ENCODE data around the gene NACA2. TPM values are rescaled to one million over a fixed set of nuclear protein-coding genes. Genes with fewer than 3 reads are reported as not detected.

NACA2 gene
- total RNA-seq, 1 experiment from 2014 or later, result not detected

GRCh38 chr17:61594294-61594825, 3.3 kb upstream of the NACA2 start:
- H3K9me2 ChIP-seq (ENCODE audit: insufficient read depth), result no peaks in the 10 kb centered on the region
- ChIA-PET CTCF (interaction anchor here (1.4 to 3.1 kb wide), 2 partner anchors 10 to 11 kb away, joined by 3 to 9 read pairs; no protein-coding TSS in a partner anchor), RAD21 (ENCODE audit: low non-redundant PET in 1 of 2, low total read pairs in 2 of 2, uncharacterized antibody in 2 of 2, unreplicated experiment in 2 of 2) (no interaction called here), POLR2A (no interaction called here)
- H3K4me3 ChIP-seq (replicated peaks in 1 of 2; ENCODE audit: low read depth in 1 of 2, low read length in 2 of 2), result no peak overlapping the region
- TF ChIP-seq SIN3A (IDR thresholded peaks at IDR 0.05; ENCODE audit: low read depth), result no peak
- no peak for TF ChIP-seq ELF1 (IDR thresholded peaks at IDR 0.05; ENCODE audit: borderline replicate concordance, low read depth)
- no peak for TF ChIP-seq MAX (IDR thresholded peaks at IDR 0.05)
- intact Hi-C loops (cut with micrococcal nuclease), result no loop called here
- no peaks in the 10 kb centered on the region for H4K20me1 ChIP-seq (ENCODE audit: insufficient read depth)
- DNase-seq (ENCODE audit: low read depth, low spot score), result no peak
- no peaks in the 10 kb centered on the region for H3K4me1 ChIP-seq (ENCODE audit: control insufficient read depth in 1 of 2, insufficient read depth in 2 of 2, low read length in 2 of 2)
- H3K27me3 ChIP-seq (ENCODE audit: insufficient read depth, low read length), result no peaks in the 10 kb centered on the region
- no peak; the same call in 1 of the 2 replicates for ATAC-seq
- no peaks in the 10 kb centered on the region for H3K79me2 ChIP-seq (ENCODE audit: insufficient read depth, low read length)
- no peak overlapping the region for H3K27ac ChIP-seq (ENCODE audit: low read depth, low read length)
- no peak overlapping the region for H3K4me2 ChIP-seq (ENCODE audit: low read length)
- no TSS peak for BruUV-seq (replicated peaks)
- H2AFZ ChIP-seq (ENCODE audit: low read depth, low read length, poor library complexity, severe bottlenecking), result no peak overlapping the region
- H3K9me3 ChIP-seq (ENCODE audit: control insufficient read depth in 1 of 2, insufficient read depth in 1 of 2, low read depth in 1 of 2, low read length in 2 of 2), result no peaks in the 10 kb centered on the region
- no peaks in the 10 kb centered on the region for H3K36me3 ChIP-seq (ENCODE audit: control insufficient read depth in 1 of 2, insufficient read depth in 2 of 2, low read length in 2 of 2)
- H3K9ac ChIP-seq (ENCODE audit: low read length), result no peak overlapping the region

GRCh38 chr17:61593426-61593825, 2.4 kb upstream of the NACA2 start:
- no TSS peak for BruUV-seq (replicated peaks)
- Histone ChIP-seq H2AFZ (ENCODE audit: low read depth, low read length, poor library complexity, severe bottlenecking) (no peak overlapping the region), H3K36me3 (ENCODE audit: control insufficient read depth in 1 of 2, insufficient read depth in 2 of 2, low read length in 2 of 2) (no peaks in the 10 kb centered on the region), H4K20me1 (ENCODE audit: insufficient read depth) (no peaks in the 10 kb centered on the region), H3K4me2 (ENCODE audit: low read length) (no peak overlapping the region), H3K9ac (ENCODE audit: low read length) (no peak overlapping the region), H3K4me3 (replicated peaks in 1 of 2; ENCODE audit: low read depth in 1 of 2, low read length in 2 of 2) (no peak overlapping the region), H3K27me3 (ENCODE audit: insufficient read depth, low read length) (no peaks in the 10 kb centered on the region), H3K4me1 (ENCODE audit: control insufficient read depth in 1 of 2, insufficient read depth in 2 of 2, low read length in 2 of 2) (no peaks in the 10 kb centered on the region), H3K79me2 (ENCODE audit: insufficient read depth, low read length) (no peaks in the 10 kb centered on the region), H3K9me3 (ENCODE audit: control insufficient read depth in 1 of 2, insufficient read depth in 1 of 2, low read depth in 1 of 2, low read length in 2 of 2) (no peaks in the 10 kb centered on the region), H3K9me2 (ENCODE audit: insufficient read depth) (no peaks in the 10 kb centered on the region), H3K27ac (ENCODE audit: low read depth, low read length) (no peak overlapping the region)
- ChIA-PET POLR2A (no interaction called here), RAD21 (ENCODE audit: low non-redundant PET in 1 of 2, low total read pairs in 2 of 2, uncharacterized antibody in 2 of 2, unreplicated experiment in 2 of 2) (interaction anchor here in 1 of 2 experiments (0.6 kb wide), 1 partner anchor 247 kb away, joined by 4 read pairs; no protein-coding TSS in a partner anchor), CTCF (interaction anchor here (1.4 to 3.1 kb wide), 2 partner anchors 9 to 10 kb away, joined by 3 to 9 read pairs; no protein-coding TSS in a partner anchor)
- DNase-seq (ENCODE audit: low read depth, low spot score) (no peak), ATAC-seq (no peak)
- intact Hi-C loops (cut with micrococcal nuclease), result no loop called here
- TF ChIP-seq MAX (IDR thresholded peaks at IDR 0.05) (no peak), FOSL1 (IDR thresholded peaks at IDR 0.05; ENCODE audit: low read depth) (no peak), SIN3A (IDR thresholded peaks at IDR 0.05; ENCODE audit: low read depth) (no peak), CTCF (IDR thresholded peaks at IDR 0.05 in 2 of 3, conservative IDR thresholded peaks at IDR 0.05 in 1 of 3; ENCODE audit: borderline replicate concordance in 1 of 3, insufficient read depth in 1 of 3, low read depth in 2 of 3, low read length in 2 of 3) (no peak), ELF1 (IDR thresholded peaks at IDR 0.05; ENCODE audit: borderline replicate concordance, low read depth) (no peak), TCF7L2 (IDR thresholded peaks at IDR 0.05; ENCODE audit: borderline replicate concordance, extremely low read depth, insufficient read depth, insufficient read length) (no peak), CEBPB (IDR thresholded peaks at IDR 0.05; ENCODE audit: low read depth) (no peak), EZH2 (IDR thresholded peaks at IDR 0.05) (no peak), RAD21 (IDR thresholded peaks at IDR 0.05; ENCODE audit: low read depth) (no peak), EGR1 (IDR thresholded peaks at IDR 0.05; ENCODE audit: low read depth) (no peak), ATF3 (IDR thresholded peaks at IDR 0.05) (no peak), POLR2A (IDR thresholded peaks at IDR 0.05; ENCODE audit: borderline replicate concordance, extremely low read depth, insufficient read depth, insufficient read length) (no peak), ZBTB33 (IDR thresholded peaks at IDR 0.05; ENCODE audit: extremely low read depth, insufficient replicate concordance, low read length) (no peak), POLR2AphosphoS5 (IDR thresholded peaks at IDR 0.05; ENCODE audit: low read depth, low read length) (no peak), SRF (IDR thresholded peaks at IDR 0.05; ENCODE audit: low read depth) (no peak), ZFX (IDR thresholded peaks at IDR 0.05) (no peak), SP1 (IDR thresholded peaks at IDR 0.05; ENCODE audit: low read depth) (no peak)
